Suprapubic skin (tissue), 4 donors: ENCODE data around the gene RNASE8.

Source experiments
- CTCF ChIP-seq, 2 donors: fragments of 200-600 bp in 1 of 2; fragments of 450-650 bp in 1 of 2; sonication (generic) in 1 of 2; IDR thresholded peaks; one replicate each; pipeline ENCODE4 v1.5.1; 2016 to 2019; ENCODE audit warnings: antibody characterized with exemption in 2 of 2, mild to moderate bottlenecking in 1 of 2, moderate library complexity in 1 of 2
- EP300 ChIP-seq: sonication (generic); formaldehyde crosslinking; IDR thresholded peaks from one replicate; pipeline ENCODE4 v1.6.1; 2017; ENCODE audit warnings: antibody characterized with exemption
- POLR2A ChIP-seq, 2 donors: fragments of 450-650 bp; IDR thresholded peaks; one replicate each; pipeline ENCODE4 v1.6.1; 2017; ENCODE audit warnings: antibody characterized with exemption in 2 of 2, mild to moderate bottlenecking in 2 of 2, moderate library complexity in 2 of 2
- POLR2AphosphoS5 ChIP-seq, 3 donors: sonication (generic); formaldehyde crosslinking; IDR thresholded peaks; one replicate each; pipeline ENCODE4 v1.6.1; 2017; ENCODE audit warnings: antibody characterized with exemption in 3 of 3

- TF ChIP-seq CTCF (IDR thresholded peaks at IDR 0.05) (no peak), POLR2A (IDR thresholded peaks at IDR 0.05) (no peak), POLR2AphosphoS5 (IDR thresholded peaks at IDR 0.05) (no peak), EP300 (no peak)
These were observed 33.6 kb upstream of the RNASE8 start for GRCh38 chr14:21023817-21024584.
